Activated CD8-positive, alpha-beta memory T cell treated with anti-CD3 and anti-CD28 coated beads for 24 hours (primary cell): ENCODE results near the gene MPRIP.

Source experiments
- DNase-seq: peaks from one replicate; pipeline ENCODE4 v3.0.0-alpha.2; 2020

The MPRIP gene

GRCh38 chr17:17087424-17088015, 45.3 kb downstream of the MPRIP start:
- no peak for DNase-seq

DNA sequence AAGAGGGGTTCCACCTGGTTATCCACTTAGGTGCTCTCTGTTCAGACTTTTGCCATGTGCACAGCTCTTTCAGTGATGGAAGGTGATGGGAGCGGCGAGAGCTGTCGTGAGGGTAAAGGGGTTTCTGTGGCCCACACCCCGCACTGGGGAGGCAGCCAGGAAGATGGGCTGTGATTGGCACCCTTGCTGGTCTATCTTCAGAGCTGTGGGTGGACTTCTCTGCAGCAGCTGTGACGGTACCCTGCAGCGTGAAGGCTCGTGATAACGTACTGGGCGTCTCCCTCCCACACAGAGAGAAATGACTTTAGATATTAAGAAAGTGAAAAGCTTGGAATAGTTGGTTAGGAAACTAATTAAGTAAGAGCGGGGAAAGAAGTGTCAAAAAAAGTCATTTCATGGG, 45.8 kb downstream of the MPRIP start:
- DNase-seq = no peak

- DNase-seq = no peak
These were observed 46.6 kb downstream of the MPRIP start for GRCh38 chr17:17088541-17089525.

GRCh38 chr17:17089796-17090641, 47.8 kb downstream of the MPRIP start:
- no peak for DNase-seq

GRCh38 chr17:17090642-17091103, 48.4 kb downstream of the MPRIP start:
- no peak for DNase-seq

DNA sequence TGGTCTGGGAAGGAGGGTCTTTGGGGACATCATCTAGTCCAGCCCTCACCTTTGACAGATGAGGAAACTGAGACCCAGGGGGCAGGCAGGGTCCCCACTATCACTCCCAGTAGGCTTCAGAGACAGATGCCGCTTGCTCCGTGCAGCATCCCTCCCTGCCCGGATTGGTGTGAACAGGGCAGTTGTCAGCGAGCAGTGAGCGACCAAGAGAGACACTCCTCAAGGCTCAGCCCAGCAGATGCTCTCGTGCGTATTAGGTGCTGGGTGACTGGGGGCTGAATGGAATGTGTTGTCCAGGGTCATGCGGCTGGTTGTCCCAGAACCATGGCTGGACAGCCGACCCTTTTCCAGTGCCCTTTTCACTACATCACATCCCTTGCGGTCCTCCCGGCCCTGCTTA, 49.0 kb downstream of the MPRIP start:
- no peak for DNase-seq

GRCh38 chr17:17091856-17092756, 49.8 kb downstream of the MPRIP start:
- DNase-seq = no peak

- DNase-seq = no peak
These were observed 51.5 kb downstream of the MPRIP start for GRCh38 chr17:17093764-17094163.

GRCh38 chr17:17096438-17097178, 54.4 kb downstream of the MPRIP start:
- DNase-seq = no peak

DNA sequence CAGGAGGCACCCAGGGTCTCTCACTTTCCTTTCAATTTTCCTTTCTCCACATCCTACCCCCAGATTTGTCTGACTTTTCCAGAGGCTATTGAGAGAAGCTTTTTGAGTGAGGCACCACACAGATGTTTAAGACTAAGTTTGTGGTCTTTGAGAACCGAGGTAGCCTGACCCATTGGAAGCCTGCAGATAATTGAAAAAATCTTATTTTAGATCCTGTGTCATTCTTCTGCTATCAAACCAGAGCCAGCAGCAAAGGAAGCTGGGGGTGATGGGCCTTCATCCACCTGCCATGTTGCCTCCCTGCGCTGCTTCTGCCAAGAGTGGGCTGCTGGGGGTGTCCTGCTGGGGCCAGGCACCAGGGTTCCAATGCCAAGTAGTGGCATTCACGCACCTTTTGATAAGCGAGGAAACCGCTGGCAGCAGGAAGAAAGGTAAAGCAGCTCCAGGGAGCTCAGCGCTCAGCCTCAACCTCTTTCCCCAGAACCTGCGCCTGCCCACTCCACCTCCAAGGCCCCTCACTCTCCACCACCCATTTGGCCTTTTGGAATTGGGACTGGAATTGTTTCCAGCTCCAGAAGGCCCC, 55.6 kb downstream of the MPRIP start:
- DNase-seq = no peak

DNA sequence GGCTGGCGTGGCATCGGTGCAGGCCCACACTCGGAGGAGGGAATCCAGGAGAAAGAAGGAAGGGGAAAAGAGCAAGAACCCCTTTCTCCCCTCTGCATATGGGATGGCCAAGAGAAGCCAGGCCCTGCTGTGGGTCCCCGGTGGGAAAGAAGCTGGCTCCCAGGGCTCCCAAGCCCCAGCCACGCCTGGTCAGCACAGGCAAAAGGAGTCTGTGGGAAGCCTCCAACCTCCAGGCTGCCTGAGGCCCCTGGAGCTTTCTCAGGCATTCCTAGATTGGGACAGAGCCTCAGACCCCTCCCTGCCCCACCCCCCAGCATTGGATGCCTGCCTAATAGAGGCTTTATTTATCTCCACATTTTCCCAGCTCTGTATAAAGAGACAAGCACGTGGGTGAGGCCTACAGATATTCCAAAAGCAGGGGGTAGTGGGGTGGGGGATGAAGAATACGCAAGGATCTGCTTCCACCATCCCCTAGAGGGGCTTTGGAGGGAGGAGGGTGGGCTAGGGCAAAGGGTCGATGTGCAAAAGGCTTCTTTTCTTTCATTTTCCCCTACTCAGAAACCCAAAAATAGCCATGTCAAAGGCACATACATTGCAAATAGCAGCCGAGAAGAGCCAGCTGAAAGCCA, 56.4 kb downstream of the MPRIP start:
- no peak for DNase-seq

- DNase-seq = no peak
These were observed 59.9 kb downstream of the MPRIP start for GRCh38 chr17:17102176-17102575.

DNA sequence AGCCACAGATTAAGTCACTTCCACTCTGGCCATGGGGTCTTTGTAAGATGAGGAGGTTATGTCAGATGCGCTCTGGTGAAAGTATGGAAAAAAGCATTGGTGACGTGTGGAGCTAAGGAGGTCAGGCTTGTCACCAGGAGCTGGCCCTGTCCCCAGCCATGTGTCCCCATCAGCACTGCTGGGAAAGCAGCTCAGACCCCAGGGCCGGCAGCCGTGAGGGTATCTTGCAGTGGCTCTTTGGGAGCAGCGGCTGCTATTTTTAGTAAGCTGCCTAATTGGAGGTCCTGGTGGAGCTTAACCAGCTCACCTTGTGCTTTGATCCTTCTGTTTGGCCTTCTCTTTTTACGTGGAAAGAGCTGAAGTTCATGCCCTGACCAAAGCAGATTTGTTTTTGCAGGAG, 60.9 kb downstream of the MPRIP start:
- no peak for DNase-seq

- no peak for DNase-seq
These were observed 61.8 kb downstream of the MPRIP start for GRCh38 chr17:17104036-17104435.

DNA sequence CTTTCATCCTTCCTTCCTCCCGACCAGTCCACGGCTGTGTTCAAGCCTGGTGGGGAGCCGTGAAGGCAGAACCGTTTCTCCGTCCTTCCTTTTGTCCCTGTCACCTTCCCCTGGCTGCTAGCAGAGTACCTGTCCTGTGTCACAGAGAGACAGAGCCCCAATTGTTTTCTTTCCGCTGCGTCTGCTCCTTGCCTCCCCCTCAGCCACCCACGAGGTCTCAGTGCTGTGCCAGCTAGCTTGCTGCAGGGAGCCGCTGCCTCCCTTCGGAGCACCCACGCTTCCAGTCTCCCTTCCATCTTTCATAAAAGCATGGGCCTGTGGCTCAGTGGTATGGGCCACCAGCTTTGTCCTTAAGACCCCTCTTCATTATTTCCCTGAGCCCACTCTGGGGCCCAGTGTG, 62.2 kb downstream of the MPRIP start:
- DNase-seq = no peak

GRCh38 chr17:17105976-17106375, 63.7 kb downstream of the MPRIP start:
- no peak for DNase-seq

GRCh38 chr17:17106756-17107155, 64.5 kb downstream of the MPRIP start:
- DNase-seq = no peak

DNA sequence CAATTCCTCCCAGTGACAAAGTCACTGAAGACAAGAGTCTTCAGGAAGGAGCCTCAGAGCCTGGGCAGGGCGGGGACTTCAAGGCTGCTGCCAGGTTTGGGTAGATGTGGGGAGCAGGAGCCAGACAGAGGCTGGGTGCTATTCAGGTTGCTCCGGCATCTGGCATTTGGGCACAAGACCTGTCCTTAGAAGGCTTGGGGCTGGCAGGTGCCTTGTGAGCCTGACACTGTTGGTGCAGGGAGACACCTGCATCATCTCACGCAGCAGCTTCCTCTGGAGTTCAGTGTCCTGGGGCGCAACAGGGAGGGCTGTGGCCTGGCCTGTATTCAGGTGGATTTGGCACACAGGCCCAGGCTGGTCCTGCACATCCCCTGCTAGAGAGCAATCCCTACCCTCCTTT, 65.0 kb downstream of the MPRIP start:
- DNase-seq = no peak

DNA sequence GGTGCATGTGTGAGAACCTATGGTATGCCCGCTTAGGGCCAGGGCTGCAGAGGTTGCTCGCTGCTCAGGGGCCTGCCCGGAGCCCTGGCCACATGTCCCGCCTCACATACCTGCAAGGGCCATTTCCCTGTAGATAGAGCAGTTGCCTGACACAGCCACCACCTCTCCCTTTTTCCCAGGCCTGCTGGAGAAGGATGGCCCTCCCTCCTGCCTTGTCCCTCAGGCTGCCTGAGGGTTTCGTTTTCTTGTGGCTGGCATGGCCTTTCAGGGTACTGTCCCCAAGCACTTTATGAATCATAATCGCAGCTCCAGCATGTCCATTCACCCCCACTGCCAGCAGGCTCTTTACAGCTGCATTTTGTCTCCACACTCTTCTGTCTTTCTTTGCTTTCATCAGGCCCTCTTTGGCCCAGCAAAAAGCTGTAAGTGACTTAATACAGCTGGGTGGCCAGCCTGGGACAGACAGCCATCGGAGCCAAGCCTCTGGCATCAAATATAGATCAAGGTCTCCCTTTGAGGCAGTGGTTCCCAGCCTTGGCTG, 65.7 kb downstream of the MPRIP start:
- DNase-seq = no peak

DNA sequence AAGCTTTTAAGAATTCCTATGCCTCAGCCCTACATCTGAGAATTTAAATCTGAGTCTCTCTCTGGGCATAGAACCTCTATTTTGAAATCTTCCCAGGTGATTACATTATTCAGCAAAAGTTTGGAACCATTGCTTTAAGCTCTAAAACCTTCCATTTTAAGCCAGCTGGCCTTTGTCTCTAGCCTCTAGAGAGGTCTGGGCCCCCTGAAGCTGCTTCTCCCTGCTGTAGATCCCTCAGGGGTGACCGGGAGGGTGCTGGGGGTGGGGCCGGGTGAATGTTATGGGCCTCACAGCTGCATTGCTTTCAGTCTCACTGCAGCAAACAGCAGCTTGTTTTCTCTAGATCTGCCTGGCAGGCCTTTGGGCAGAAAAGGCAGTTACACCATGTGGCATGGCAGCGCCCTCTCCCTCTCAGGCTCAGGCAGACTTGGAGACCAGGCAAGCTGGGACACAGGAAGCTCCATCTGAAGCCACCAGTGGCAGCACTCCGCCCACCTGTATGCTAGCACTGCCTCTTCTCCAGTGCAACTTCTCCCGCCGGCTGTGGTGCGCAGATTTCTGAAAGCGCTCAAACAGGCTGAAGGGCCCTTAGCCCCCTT, 66.3 kb downstream of the MPRIP start:
- DNase-seq = no peak
